ENCODE data around the gene PTRHD1.

GRCh38 chr2:24744356-24744755 is 48.8 kb downstream of the PTRHD1 start:
- TF ChIP-seq CTCF (conservative IDR thresholded peaks at IDR 0.05 in 1 of 2, IDR thresholded peaks at IDR 0.05 in 1 of 2; ENCODE audit: low read depth in 1 of 2, low read length in 2 of 2) (no peak), EZH2 (IDR thresholded peaks at IDR 0.05; ENCODE audit: low read length, missing control alignments) (no peak)
